K562 (cell line): Measurements from ENCODE around the gene ACR. TPM values are rescaled to one million over a fixed set of nuclear protein-coding genes. Genes with fewer than 3 reads are reported as not detected.

Source experiments
- ATAC-seq: fragments of 200-7000 bp; cut with Tn5 transposase; 3 replicates; pipeline ENCODE4 v1.9.1; 2020; ENCODE audit warnings: moderate library complexity
- BruUV-seq: library from RNA; stranded (reverse); fragments of 400-500 nt; replicated peaks from 2 replicates; lab custom pipeline; 2021; lab: Mats Ljungman, UMichigan
- CTCF ChIA-PET: fragments of 300-600 bp; formaldehyde crosslinking; extraction: SDS; loops from one replicate; lab custom pipeline; 2021; ENCODE audit warnings: low intra/inter-chr PET ratio; lab: Yijun Ruan, JAX
- POLR2A ChIA-PET: fragments of 300-600, 350-650 bp; sonication (Branson Sonifier 250); formaldehyde crosslinking; extraction: SDS; loops from one replicate; lab custom pipeline; 2021; ENCODE audit warnings: antibody characterized with exemption, inconsistent platforms; lab: Yijun Ruan, JAX
- DNase-seq, 4 experiments: peaks; one replicate each; pipeline versions ENCODE4 v3.0.0 to v3.0.0-alpha.2; 2011 to 2018; ENCODE audit warnings: low spot score in 3 of 4, mixed read lengths in 3 of 4; ENCODE audit errors: extremely low read depth in 1 of 4
- FAIRE-seq: peaks from 2 replicates; lab custom pipeline; 2011; peaks lifted over from hg19 to GRCh38; lab: Jason Lieb, UNC
- H2AFZ ChIP-seq: 2 replicates; pipeline ENCODE4 v1.6.0; 2011; ENCODE audit warnings: low read depth, low read length, control low read depth, inconsistent platforms
- H3K27ac ChIP-seq: fragments of 200-600 bp; 3 replicates; pipeline ENCODE4 v1.8.0; 2011; ENCODE audit warnings: low read depth, mild to moderate bottlenecking, control low read depth, inconsistent platforms, low read length, moderate library complexity, mixed read lengths; ENCODE audit errors: extremely low read depth
- H3K27me3 ChIP-seq, 2 experiments: fragments of 300-600 bp in 1 of 2; 2 replicates in 1 of 2; 3 replicates in 1 of 2; pipeline versions ENCODE4 v1.6.0 to v1.8.0; 2011; ENCODE audit warnings: inconsistent platforms in 2 of 2, low read length in 2 of 2, mild to moderate bottlenecking in 1 of 2, mixed read lengths in 1 of 2, moderate library complexity in 1 of 2; ENCODE audit not compliant: control insufficient read depth in 2 of 2, insufficient read depth in 2 of 2
- H3K36me3 ChIP-seq: fragments of 300-600 bp; 3 replicates; pipeline ENCODE4 v1.8.0; 2011; ENCODE audit warnings: mild to moderate bottlenecking, low read length, inconsistent platforms; ENCODE audit not compliant: control insufficient read depth, insufficient read depth
- H3K4me1 ChIP-seq, 2 experiments: fragments of 200-600 bp in 1 of 2; replicated peaks in 1 of 2; 2 replicates in 1 of 2; 3 replicates in 1 of 2; pipeline versions ENCODE4 v1.5.1 to v1.8.0; 2011; ENCODE audit warnings: inconsistent platforms in 2 of 2, low read length in 2 of 2, mild to moderate bottlenecking in 1 of 2, mixed read lengths in 1 of 2, moderate library complexity in 1 of 2; ENCODE audit not compliant: control insufficient read depth in 2 of 2, insufficient read depth in 2 of 2
- H3K4me2 ChIP-seq: 2 replicates; pipeline ENCODE4 v1.6.1; 2011; ENCODE audit warnings: low read length, control low read depth, inconsistent platforms, mixed read lengths; ENCODE audit not compliant: insufficient read depth
- H3K4me3 ChIP-seq: fragments of 200-600 bp; sonication (generic), shearing (Covaris generic); 2 replicates; pipeline ENCODE4 v1.5.1; 2016; ENCODE audit warnings: control low read depth, inconsistent platforms
- H3K79me2 ChIP-seq: fragments of 200-600 bp; 3 replicates; pipeline ENCODE4 v1.8.0; 2011; ENCODE audit warnings: low read length, inconsistent platforms; ENCODE audit not compliant: control insufficient read depth, insufficient read depth
- H3K9ac ChIP-seq, 2 experiments: 2 replicates each; pipeline versions ENCODE4 v1.6.0 to v1.6.1; 2011; ENCODE audit warnings: low read depth in 2 of 2, low read length in 2 of 2, control low read depth in 1 of 2, inconsistent platforms in 1 of 2, mild to moderate bottlenecking in 1 of 2, mixed read lengths in 1 of 2; ENCODE audit not compliant: insufficient read depth in 1 of 2
- H3K9me1 ChIP-seq: one replicate; pipeline ENCODE4 v1.6.0; 2011; ENCODE audit warnings: inconsistent platforms, mild to moderate bottlenecking, low read length, moderate library complexity; ENCODE audit not compliant: control insufficient read depth, insufficient read depth
- H3K9me3 ChIP-seq: replicated peaks from 2 replicates; pipeline ENCODE4 v1.5.1; 2011; ENCODE audit warnings: low read depth, low read length, inconsistent platforms; ENCODE audit not compliant: control insufficient read depth, insufficient read depth
- H4K20me1 ChIP-seq: replicated peaks from 2 replicates; pipeline ENCODE4 v1.6.1; 2011; ENCODE audit warnings: low read length, inconsistent platforms, mixed read lengths; ENCODE audit not compliant: control insufficient read depth, insufficient read depth
- AFF4 ChIP-seq: sonication (generic); formaldehyde crosslinking; IDR thresholded peaks from 2 replicates; pipeline ENCODE4 v1.8.0; 2023; ENCODE audit warnings: mild to moderate bottlenecking, missing genetic modification reagents
- ATF1 ChIP-seq, 2 experiments: fragments of 450-650 bp in 1 of 2; IDR thresholded peaks; 2 replicates each; pipeline ENCODE4 v1.6.1; 2016; ENCODE audit warnings: missing compliant biosample characterization in 1 of 2, missing genetic modification characterization in 1 of 2
- DACH1 ChIP-seq: fragments of 450-650 bp; IDR thresholded peaks from 2 replicates; pipeline ENCODE4 v1.6.1; 2018; ENCODE audit not compliant: partially characterized antibody
- ELF4 ChIP-seq: fragments of 450-650 bp; formaldehyde crosslinking; IDR thresholded peaks from 2 replicates; pipeline ENCODE4 v1.4.0; 2022; ENCODE audit warnings: missing genetic modification characterization
- ETV6 ChIP-seq, 3 experiments: fragments of 150-350 bp in 1 of 3; sonication (generic) in 1 of 3; formaldehyde crosslinking in 1 of 3; IDR thresholded peaks; 2 replicates each; pipeline versions ENCODE4 v1.6.1 to v1.8.0; 2014 to 2022; ENCODE audit warnings: borderline replicate concordance in 2 of 3, low read depth in 2 of 3, antibody characterized with exemption in 1 of 3, low read length in 1 of 3, mild to moderate bottlenecking in 1 of 3, missing genetic modification reagents in 1 of 3
- POLR3G ChIP-seq: IDR thresholded peaks from 2 replicates; pipeline ENCODE4 v1.6.1; 2011; ENCODE audit not compliant: insufficient read length, insufficient replicate concordance; ENCODE audit errors: extremely low read depth
- RAD21 ChIP-seq, 2 experiments: fragments of 250-450 bp in 1 of 2; fragments of 450-650 bp in 1 of 2; sonication (Bioruptor Pico) in 1 of 2; formaldehyde crosslinking in 1 of 2; IDR thresholded peaks in 1 of 2; conservative IDR thresholded peaks in 1 of 2; 2 replicates each; pipeline versions ENCODE4 v1.4.0 to v1.8.0; 2020 to 2022; ENCODE audit warnings: mild to moderate bottlenecking in 2 of 2, moderate library complexity in 1 of 2
- RAD51 ChIP-seq: fragments of 450-650 bp; IDR thresholded peaks from 2 replicates; pipeline ENCODE4 v1.7.1; 2016; ENCODE audit warnings: low read depth, mild to moderate bottlenecking, borderline replicate concordance
- SNRNP70 ChIP-seq: fragments of 200-400 bp; formaldehyde crosslinking; optimal IDR thresholded peaks from 2 replicates; pipeline ENCODE3; 2017; ENCODE audit warnings: low read depth, low read length
- SRSF7 ChIP-seq: fragments of 200-400 bp; formaldehyde crosslinking; optimal IDR thresholded peaks from 2 replicates; pipeline ENCODE3; 2017; ENCODE audit warnings: mild to moderate bottlenecking, low read depth, low read length
- THAP12 ChIP-seq: fragments of 250-450 bp; sonication (Bioruptor Pico); IDR thresholded peaks from 2 replicates; pipeline ENCODE4 v1.9.0; 2021; ENCODE audit warnings: mild to moderate bottlenecking, inconsistent platforms
- THRAP3 ChIP-seq: fragments of 450-650 bp; IDR thresholded peaks from 2 replicates; pipeline ENCODE4 v1.6.1; 2016; ENCODE audit warnings: mild to moderate bottlenecking, inconsistent platforms, borderline replicate concordance
- ZNF668 ChIP-seq: fragments of 250-450 bp; sonication (Bioruptor Pico); IDR thresholded peaks from 2 replicates; pipeline ENCODE4 v1.8.0; 2022; ENCODE audit warnings: mild to moderate bottlenecking, inconsistent platforms
- WGBS: fragments of 100-300 bp; shearing (Covaris generic); methylation state at CpG from one replicate; pipeline ENCODE4 v1.1.6; 2016; ENCODE audit warnings: low coverage, mixed read lengths; ENCODE audit not compliant: insufficient coverage; ENCODE audit errors: missing lambda C conversion rate; 5-methylcytosine and 5-hydroxymethylcytosine counted together
- in situ Hi-C: fragments of 300-500 bp; cut with MboI; formaldehyde crosslinking; loops from 4 replicates; pipeline ENCODE4 v1.15.0; 2018; ENCODE audit warnings: inconsistent platforms, mixed read lengths
- intact Hi-C: fragments of 100-400 bp; cut with micrococcal nuclease; formaldehyde crosslinking; loops from 2 replicates; pipeline ENCODE4 v1.14.2; 2022
- polyA plus RNA-seq, 8 experiments: library from polyadenylated mRNA; depleted of rRNA in 4 of 8; stranded (reverse) in 5 of 8; unstranded in 3 of 8; fragments of >200 nt; fragmentation: Nextera tagmentation in 2 of 8; fragmentation: Illumina TruSeq in 1 of 8; extraction: Ambion mirVana in 2 of 8; extraction: Trizol in 1 of 8; gene quantifications; 2 replicates each; pipeline versions ENCODE4 v1.2.1 to v1.2.3, GENCODE V29; 2011 to 2014; ENCODE audit warnings: inconsistent platforms in 1 of 8, missing spikeins in 1 of 8
- total RNA-seq, 7 experiments: library from RNA; depleted of rRNA in 6 of 7; stranded (reverse); fragments of >200 nt in 6 of 7; fragmentation: Illumina TruSeq in 2 of 7; extraction: Trizol in 2 of 7; gene quantifications; 2 replicates each; pipeline versions ENCODE4 v1.2.1 to v1.2.3, GENCODE V29; 2011 to 2021; ENCODE audit warnings: low replicate concordance in 1 of 7

ACR gene
- total and polyA plus RNA-seq, 9 of the 15 experiments (the other 6 are each of a cell fraction or from before 2014, with no cell fraction given): not detected

- in situ Hi-C loops: loop anchor here (5.0 kb wide), 1 partner anchor 55 kb away; no protein-coding TSS in a partner anchor
- Histone ChIP-seq H3K4me1 (peaks cover 0 to 13% of the 10 kb centered on the region in 2 experiments; a peak in 1 of 5 replicates), H3K27me3 (peaks cover 6 to 21% of the 10 kb centered on the region in 2 experiments; a peak in 4 of 5 replicates), H3K36me3 (no peaks in the 10 kb centered on the region), H4K20me1 (no peaks in the 10 kb centered on the region), H3K9ac (no peak overlapping the region), H3K9me1 (no peaks in the 10 kb centered on the region), H2AFZ (no peak overlapping the region), H3K4me2 (no peak overlapping the region), H3K27ac (no peak overlapping the region), H3K9me3 (no peaks in the 10 kb centered on the region), H3K79me2 (no peaks in the 10 kb centered on the region), H3K4me3 (no peak overlapping the region)
- CTCF ChIA-PET: interaction anchor here (0.7 kb wide), 1 partner anchor 122 kb away, joined by 3 read pairs; no protein-coding TSS in a partner anchor
- 19% methylated on average over 6 of the region's 58 CpGs for WGBS
- intact Hi-C loops: no loop called here
- no peak for FAIRE-seq
- POLR2A ChIA-PET: no interaction called here
- peak; percentile 72 for ATAC-seq
- BruUV-seq: no TSS peak
- peak; percentile 8 to 55 (median 45) for DNase-seq
- no peak for TF ChIP-seq THAP12 (CRISPR knock-in tag)
- no peak for TF ChIP-seq SNRNP70
- TF ChIP-seq ETV6 (IDR thresholded peaks at IDR 0.05; ENCODE audit: borderline replicate concordance in 1 of 2, low read depth in 2 of 2, low read length in 1 of 2): no peak
- no peak for TF ChIP-seq ETV6 (CRISPR knock-in tag; IDR thresholded peaks at IDR 0.05; ENCODE audit: borderline replicate concordance)
- no peak for TF ChIP-seq ELF4
- TF ChIP-seq THRAP3: no peak
- no peak for TF ChIP-seq ZNF668 (CRISPR knock-in tag)
- TF ChIP-seq RAD51: no peak
- 0 out of 4 replicates have a peak, but pooled peaks of 1 of the 2 experiments have one; percentile 24 for TF ChIP-seq RAD21 (CRISPR knock-in tag; conservative IDR thresholded peaks at IDR 0.05 in 1 of 2, IDR thresholded peaks at IDR 0.05 in 1 of 2)
- TF ChIP-seq SRSF7: no peak
- TF ChIP-seq DACH1: no peak
- no peak for TF ChIP-seq AFF4 (CRISPR knock-in tag)
- TF ChIP-seq POLR3G: no peak
- no peak for TF ChIP-seq ATF1 (CRISPR knock-in tag; IDR thresholded peaks at IDR 0.05)
- no peak for TF ChIP-seq ATF1 (tag; IDR thresholded peaks at IDR 0.05)
These were observed 41.0 kb upstream of the ACR start for GRCh38 chr22:50696799-50697561.
